ENCODE results near the gene ADAT3.

- TF ChIP-seq CTCF (IDR thresholded peaks at IDR 0.05) (no peak), POLR2A (IDR thresholded peaks at IDR 0.05) (peak; percentile 92), EP300 (IDR thresholded peaks at IDR 0.05; ENCODE audit: low read depth) (no peak), POLR2AphosphoS5 (IDR thresholded peaks at IDR 0.05) (peak; percentile 97 to 99 (median 98))
Observed at GRCh38 chr19:1875646-1876495, 29.3 kb upstream of the ADAT3 start.
